Measurements from ENCODE around the gene MEMO1.

MEMO1 gene

GRCh38 chr2:31943636-31944225, 67.1 kb downstream of the MEMO1 start:
- Histone ChIP-seq H3K9ac (no peak overlapping the region), H3K9me3 (ENCODE audit: control insufficient read depth, low read length) (no peaks in the 10 kb centered on the region), H3K4me3 (ENCODE audit: low read depth, low read length) (no peak overlapping the region), H3K4me2 (ENCODE audit: low read length) (no peak overlapping the region), H2AFZ (no peak overlapping the region), H3K27me3 (ENCODE audit: control insufficient read depth, insufficient read depth, low read length) (no peaks in the 10 kb centered on the region), H3K4me1 (peaks cover 16% of the 10 kb centered on the region), H3K36me3 (ENCODE audit: control insufficient read depth, insufficient read depth, low read length) (no peaks in the 10 kb centered on the region), H3K79me2 (peaks cover 3% of the 10 kb centered on the region), H3K27ac (no peak overlapping the region)
- TF ChIP-seq CTCF (IDR thresholded peaks at IDR 0.05), result no peak

- no peak overlapping the region for H3K9ac ChIP-seq
- no peaks in the 10 kb centered on the region for H3K36me3 ChIP-seq (ENCODE audit: control insufficient read depth, insufficient read depth, low read length)
- H3K9me3 ChIP-seq (ENCODE audit: control insufficient read depth, low read length), result no peaks in the 10 kb centered on the region
- H3K79me2 ChIP-seq, result peaks cover 3% of the 10 kb centered on the region
- H3K4me2 ChIP-seq (ENCODE audit: low read length), result no peak overlapping the region
- no peak overlapping the region for H2AFZ ChIP-seq
- no peak overlapping the region for H3K4me3 ChIP-seq (ENCODE audit: low read depth, low read length)
- H3K4me1 ChIP-seq, result peaks cover 11% of the 10 kb centered on the region
- TF ChIP-seq CTCF (IDR thresholded peaks at IDR 0.05), result no peak
- H3K27me3 ChIP-seq (ENCODE audit: control insufficient read depth, insufficient read depth, low read length), result no peaks in the 10 kb centered on the region
- no peak overlapping the region for H3K27ac ChIP-seq
Measured at GRCh38 chr2:31940920-31941319, 69.9 kb downstream of the MEMO1 start.

- no peak for TF ChIP-seq CTCF (IDR thresholded peaks at IDR 0.05)
- no peak overlapping the region for H3K4me3 ChIP-seq (ENCODE audit: low read depth, low read length)
- H3K4me1 ChIP-seq, result peaks cover 6% of the 10 kb centered on the region
- no peak overlapping the region for H2AFZ ChIP-seq
- H3K27ac ChIP-seq, result no peak overlapping the region
- H3K27me3 ChIP-seq (ENCODE audit: control insufficient read depth, insufficient read depth, low read length), result no peaks in the 10 kb centered on the region
- H3K9me3 ChIP-seq (ENCODE audit: control insufficient read depth, low read length), result no peaks in the 10 kb centered on the region
- H3K36me3 ChIP-seq (ENCODE audit: control insufficient read depth, insufficient read depth, low read length), result no peaks in the 10 kb centered on the region
- no peak overlapping the region for H3K9ac ChIP-seq
- H3K4me2 ChIP-seq (ENCODE audit: low read length), result no peak overlapping the region
- H3K79me2 ChIP-seq, result peaks cover 3% of the 10 kb centered on the region
Measured at GRCh38 chr2:31937741-31938140, 73.1 kb downstream of the MEMO1 start.

GRCh38 chr2:31935370-31935769, 75.4 kb downstream of the MEMO1 start:
- H3K36me3 ChIP-seq (ENCODE audit: control insufficient read depth, insufficient read depth, low read length), result no peaks in the 10 kb centered on the region
- H3K4me3 ChIP-seq (ENCODE audit: low read depth, low read length), result no peak overlapping the region
- TF ChIP-seq CTCF (IDR thresholded peaks at IDR 0.05), result no peak
- no peak overlapping the region for H3K9ac ChIP-seq
- no peak overlapping the region for H3K4me2 ChIP-seq (ENCODE audit: low read length)
- no peaks in the 10 kb centered on the region for H3K9me3 ChIP-seq (ENCODE audit: control insufficient read depth, low read length)
- H3K27ac ChIP-seq, result no peak overlapping the region
- peaks cover 6% of the 10 kb centered on the region for H3K4me1 ChIP-seq
- no peaks in the 10 kb centered on the region for H3K27me3 ChIP-seq (ENCODE audit: control insufficient read depth, insufficient read depth, low read length)
- H2AFZ ChIP-seq, result no peak overlapping the region
- H3K79me2 ChIP-seq, result peaks cover 3% of the 10 kb centered on the region

GRCh38 chr2:31933066-31933465, 77.7 kb downstream of the MEMO1 start:
- H3K4me3 ChIP-seq (ENCODE audit: low read depth, low read length), result no peak overlapping the region
- H3K4me1 ChIP-seq, result peaks cover 6% of the 10 kb centered on the region
- no peak for TF ChIP-seq CTCF (IDR thresholded peaks at IDR 0.05)
- no peak overlapping the region for H2AFZ ChIP-seq
- no peaks in the 10 kb centered on the region for H3K9me3 ChIP-seq (ENCODE audit: control insufficient read depth, low read length)
- no peak overlapping the region for H3K4me2 ChIP-seq (ENCODE audit: low read length)
- H3K27ac ChIP-seq, result no peak overlapping the region
- no peak overlapping the region for H3K9ac ChIP-seq
- no peaks in the 10 kb centered on the region for H3K27me3 ChIP-seq (ENCODE audit: control insufficient read depth, insufficient read depth, low read length)
- H3K79me2 ChIP-seq, result peaks cover 3% of the 10 kb centered on the region
- H3K36me3 ChIP-seq (ENCODE audit: control insufficient read depth, insufficient read depth, low read length), result no peaks in the 10 kb centered on the region

All from parathyroid adenoma (tissue), 2 donors.